Upper lobe of left lung (tissue), 6 donors: ENCODE measurements around the gene CDK6. TPM values are rescaled to one million over a fixed set of nuclear protein-coding genes. Genes with fewer than 3 reads are reported as not detected.

Source experiments
- ATAC-seq, 2 donors: fragments of 200-7000 bp; cut with Tn5 transposase; one replicate each; pipeline ENCODE4 v1.9.1; 2022; ENCODE audit warnings: mild to moderate bottlenecking in 2 of 2, moderate library complexity in 2 of 2; ENCODE audit not compliant: low FRiP score in 2 of 2
- DNase-seq, 2 donors: peaks; one replicate each; pipeline ENCODE4 v3.0.0-alpha.2; 2019 to 2020
- H3K27ac ChIP-seq, 4 donors: fragments of 200-600 bp; sonication (generic); one replicate each; pipeline ENCODE4 v1.5.1; 2016 to 2019
- H3K27me3 ChIP-seq, 4 donors: fragments of 200-600 bp; sonication (generic); one replicate each; pipeline ENCODE4 v1.5.1; 2017 to 2019
- H3K36me3 ChIP-seq, 4 donors: fragments of 200-600 bp; sonication (generic); one replicate each; pipeline ENCODE4 v1.5.1; 2016 to 2019
- H3K4me1 ChIP-seq, 4 donors: fragments of 200-600 bp; sonication (generic); one replicate each; pipeline ENCODE4 v1.5.1; 2018 to 2019
- H3K4me3 ChIP-seq, 4 donors: fragments of 200-600 bp; sonication (generic); one replicate each; pipeline ENCODE4 v1.5.1; 2017 to 2019; ENCODE audit warnings: mild to moderate bottlenecking in 2 of 4, moderate library complexity in 1 of 4
- H3K9me3 ChIP-seq, 4 donors: fragments of 200-600 bp; sonication (generic); one replicate each; pipeline ENCODE4 v1.5.1; 2018 to 2019
- EP300 ChIP-seq, 4 donors: sonication (generic); formaldehyde crosslinking; IDR thresholded peaks; one replicate each; pipeline ENCODE4 v1.5.1; 2017; ENCODE audit warnings: antibody characterized with exemption in 4 of 4, control low read depth in 2 of 4
- POLR2A ChIP-seq, 4 donors: fragments of 450-650 bp; IDR thresholded peaks; one replicate each; pipeline ENCODE4 v1.5.1; 2016 to 2017; ENCODE audit warnings: antibody characterized with exemption in 4 of 4, mild to moderate bottlenecking in 2 of 4
- POLR2AphosphoS5 ChIP-seq, 2 donors: sonication (generic); formaldehyde crosslinking; IDR thresholded peaks; one replicate each; pipeline ENCODE4 v1.5.1; 2017; ENCODE audit warnings: antibody characterized with exemption in 2 of 2
- WGBS, 2 donors: methylation state at CpG; one replicate each; pipeline ENCODE4 v1.1.5; 2017 to 2018; 5-methylcytosine and 5-hydroxymethylcytosine counted together
- total RNA-seq, 6 donors: library from RNA; depleted of rRNA in 4 of 6; stranded (reverse); fragments of >200 nt in 4 of 6; gene quantifications; one replicate each; pipeline versions ENCODE4 v1.1.0 to v1.2.1, GENCODE V29; 2016 to 2021
- TF ChIP-seq, protein P1 (sequence below), 6 experiments: fragments of 450-650 bp in 4 of 6; fragments of 200-600 bp in 2 of 6; sonication (generic) in 2 of 6; IDR thresholded peaks; one replicate each; pipeline ENCODE4 v1.5.1; 2016 to 2019; ENCODE audit warnings: antibody characterized with exemption in 6 of 6
- donor health status: DM: no; HTN: no; CAD: no; lungs with moderate emphysema.
- donor health status: DM: no; HTN: yes; CAD: no; lungs with severe emphysema.

The CDK6 gene
- total RNA-seq, 6 donors from 2014 or later: 15.7 to 26.9 (median 19.9) TPM

DNA sequence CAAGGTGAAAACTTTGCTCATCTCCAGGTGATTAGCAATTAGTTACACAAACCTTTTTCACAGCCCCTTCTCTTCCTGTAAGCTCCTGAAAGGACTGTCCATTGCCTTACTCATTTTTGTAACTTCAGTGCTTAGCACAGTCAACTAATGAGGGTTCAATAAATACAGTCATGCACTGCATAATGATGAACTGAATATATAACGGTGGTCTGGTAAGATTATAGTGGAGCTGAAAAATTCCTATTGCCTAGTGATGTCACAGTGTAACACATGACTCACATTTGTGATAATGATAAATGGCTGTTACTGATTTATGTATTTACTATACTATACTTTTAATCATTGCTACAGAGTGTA, 233.3 kb downstream of the CDK6 start:
- no peak for ATAC-seq
- H3K4me1 ChIP-seq: no peaks in the 10 kb centered on the region
- TF ChIP-seq EP300 (IDR thresholded peaks at IDR 0.05): no peak
- TF ChIP-seq POLR2A (IDR thresholded peaks at IDR 0.05): no peak
- WGBS, 2 donors: 74 to 90% methylated on average over 1 of the region's 1 CpG
- H3K27ac ChIP-seq: no peak overlapping the region
- DNase-seq: no peak
- no peak overlapping the region for H3K4me3 ChIP-seq
- no peaks in the 10 kb centered on the region for H3K36me3 ChIP-seq
- no peaks in the 10 kb centered on the region for H3K9me3 ChIP-seq
- H3K27me3 ChIP-seq: no peaks in the 10 kb centered on the region

DNA sequence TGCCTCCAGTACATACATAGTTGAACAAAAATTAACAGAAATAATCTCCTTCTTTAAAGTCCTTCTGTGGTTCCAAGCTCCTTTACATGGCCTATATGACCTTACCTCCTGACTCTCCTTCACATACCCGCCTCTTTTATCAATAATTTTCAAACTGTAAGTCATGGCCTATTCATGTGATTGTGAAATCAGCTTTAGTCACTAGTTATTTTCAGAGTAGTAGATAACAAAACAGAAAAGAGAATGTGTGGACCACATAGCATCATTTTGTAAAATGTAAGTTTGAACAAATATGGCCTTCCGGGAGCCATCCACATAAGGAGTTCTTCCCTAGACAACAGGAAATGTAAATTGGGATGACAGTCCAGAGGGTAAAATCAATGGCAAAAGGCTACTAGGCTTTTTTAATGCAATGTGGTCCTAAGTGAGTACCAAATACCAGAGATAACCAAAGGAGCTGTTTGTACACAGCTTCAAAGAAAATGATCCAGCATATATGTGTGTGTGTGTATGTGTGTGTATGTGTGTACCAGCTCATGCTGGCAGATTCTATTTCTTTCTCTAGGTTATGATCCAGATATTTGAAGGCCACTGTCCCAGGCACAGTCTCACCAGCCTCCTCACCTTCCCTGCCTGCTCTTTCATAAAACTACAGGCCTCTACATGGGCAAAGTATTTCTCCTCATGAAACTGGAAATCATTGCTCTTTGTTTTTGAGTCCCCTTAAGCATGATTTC, 233.9 kb downstream of the CDK6 start:
- no peaks in the 10 kb centered on the region for H3K36me3 ChIP-seq
- H3K27me3 ChIP-seq: no peaks in the 10 kb centered on the region
- 89 to 94% methylated on average over 2 of the region's 2 CpGs for WGBS, 2 donors
- no peak for TF ChIP-seq POLR2AphosphoS5 (IDR thresholded peaks at IDR 0.05)
- TF ChIP-seq POLR2A (IDR thresholded peaks at IDR 0.05): no peak
- TF ChIP-seq EP300 (IDR thresholded peaks at IDR 0.05): no peak
- TF ChIP-seq, protein P1, sequence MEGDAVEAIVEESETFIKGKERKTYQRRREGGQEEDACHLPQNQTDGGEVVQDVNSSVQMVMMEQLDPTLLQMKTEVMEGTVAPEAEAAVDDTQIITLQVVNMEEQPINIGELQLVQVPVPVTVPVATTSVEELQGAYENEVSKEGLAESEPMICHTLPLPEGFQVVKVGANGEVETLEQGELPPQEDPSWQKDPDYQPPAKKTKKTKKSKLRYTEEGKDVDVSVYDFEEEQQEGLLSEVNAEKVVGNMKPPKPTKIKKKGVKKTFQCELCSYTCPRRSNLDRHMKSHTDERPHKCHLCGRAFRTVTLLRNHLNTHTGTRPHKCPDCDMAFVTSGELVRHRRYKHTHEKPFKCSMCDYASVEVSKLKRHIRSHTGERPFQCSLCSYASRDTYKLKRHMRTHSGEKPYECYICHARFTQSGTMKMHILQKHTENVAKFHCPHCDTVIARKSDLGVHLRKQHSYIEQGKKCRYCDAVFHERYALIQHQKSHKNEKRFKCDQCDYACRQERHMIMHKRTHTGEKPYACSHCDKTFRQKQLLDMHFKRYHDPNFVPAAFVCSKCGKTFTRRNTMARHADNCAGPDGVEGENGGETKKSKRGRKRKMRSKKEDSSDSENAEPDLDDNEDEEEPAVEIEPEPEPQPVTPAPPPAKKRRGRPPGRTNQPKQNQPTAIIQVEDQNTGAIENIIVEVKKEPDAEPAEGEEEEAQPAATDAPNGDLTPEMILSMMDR (IDR thresholded peaks at IDR 0.05): no peak
- no peak overlapping the region for H3K4me3 ChIP-seq
- DNase-seq (no peak), ATAC-seq (no peak)
- H3K27ac ChIP-seq: no peak overlapping the region
- H3K9me3 ChIP-seq: no peaks in the 10 kb centered on the region
- no peaks in the 10 kb centered on the region for H3K4me1 ChIP-seq

DNA sequence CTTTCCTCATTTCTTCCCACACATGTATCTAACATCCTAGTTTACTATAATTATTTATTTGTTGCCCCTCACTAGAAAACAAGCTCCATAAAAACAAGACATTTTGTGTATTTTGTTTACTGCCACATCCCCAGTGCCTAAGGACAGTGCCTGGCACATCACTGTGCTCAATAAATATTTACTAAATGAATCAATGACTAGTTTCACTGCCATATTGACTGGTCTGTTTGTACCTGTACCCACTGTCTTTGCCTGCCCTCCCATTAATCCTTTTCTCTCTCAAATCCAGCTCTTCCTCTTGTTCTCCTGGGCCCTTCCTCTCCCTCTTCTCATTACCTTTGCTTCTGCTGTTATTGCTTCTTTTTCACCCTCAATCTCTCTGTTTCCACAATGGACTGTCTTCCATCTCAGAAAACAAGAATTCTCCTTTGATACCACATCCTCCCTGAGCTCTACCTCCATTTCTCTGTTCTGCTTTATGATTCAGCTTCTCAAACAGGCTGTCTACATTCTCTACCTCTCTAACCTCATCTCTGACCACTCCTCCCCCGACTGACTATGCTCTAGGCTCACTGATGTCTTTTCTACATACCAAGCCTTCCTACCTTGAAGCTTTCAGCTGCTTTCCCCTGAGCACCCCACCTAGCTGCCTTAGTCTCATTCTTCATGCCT, 237.9 kb downstream of the CDK6 start:
- TF ChIP-seq, protein P1 (IDR thresholded peaks at IDR 0.05): no peak
- TF ChIP-seq EP300 (IDR thresholded peaks at IDR 0.05): no peak
- no peak for TF ChIP-seq POLR2AphosphoS5 (IDR thresholded peaks at IDR 0.05)
- no peak for TF ChIP-seq POLR2A (IDR thresholded peaks at IDR 0.05)
- ATAC-seq: no peak
- WGBS, 2 donors: 56 to 73% methylated on average over 1 of the region's 1 CpG

DNA sequence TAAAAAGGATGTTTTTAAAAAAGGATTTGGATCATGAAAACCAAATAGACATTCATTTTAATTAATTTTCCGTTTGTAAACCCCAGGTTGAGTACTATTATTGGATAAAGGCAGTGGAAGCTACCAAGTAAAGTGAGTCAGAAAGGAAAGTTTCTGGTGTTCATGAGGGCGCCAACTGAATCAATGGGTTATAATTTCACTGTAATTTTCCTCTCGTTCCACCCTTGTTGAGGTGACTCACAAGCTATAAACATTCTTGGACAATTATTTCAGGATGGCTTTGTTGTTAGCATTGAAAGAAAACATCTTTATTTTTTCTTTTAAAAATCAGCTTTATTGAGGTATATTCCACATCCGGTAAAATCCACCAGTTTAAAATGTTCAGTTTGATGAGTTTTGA, 241.1 kb downstream of the CDK6 start:
- H3K4me1 ChIP-seq: peaks cover 0 to 7% (median 4%) of the 10 kb centered on the region in 4 donors
- 78 to 86% methylated on average over 4 of the region's 4 CpGs for WGBS, 2 donors
- ATAC-seq: no peak

More for the DNA sequence above, 237.9 kb downstream of the CDK6 start:
- no peak for DNase-seq
- no peaks in the 10 kb centered on the region for H3K27me3 ChIP-seq
- H3K36me3 ChIP-seq: no peaks in the 10 kb centered on the region
- no peaks in the 10 kb centered on the region for H3K9me3 ChIP-seq
- H3K27ac ChIP-seq: no peak overlapping the region
- H3K4me3 ChIP-seq: no peak overlapping the region
- no peaks in the 10 kb centered on the region for H3K4me1 ChIP-seq

DNA sequence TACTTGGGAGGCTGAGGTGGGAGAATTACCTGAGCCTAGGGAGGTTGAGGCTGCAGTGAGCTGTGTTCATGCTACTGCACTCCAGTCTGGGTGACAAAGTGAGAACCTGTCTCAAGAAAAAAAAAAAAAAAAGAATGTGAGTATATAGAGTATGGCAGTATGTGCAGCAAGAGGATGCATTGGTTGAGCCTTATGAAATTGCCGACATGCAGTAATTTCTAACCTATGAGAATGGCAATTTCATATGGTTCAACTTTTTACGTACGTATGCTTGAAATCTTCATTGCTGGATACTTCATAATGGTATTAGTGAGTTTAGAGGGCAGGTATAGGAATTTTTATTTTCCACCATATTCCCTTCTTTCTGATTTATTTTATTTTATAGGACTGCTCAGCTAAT, 241.6 kb downstream of the CDK6 start:
- ATAC-seq (no peak), DNase-seq (no peak)
- Histone ChIP-seq H3K36me3 (no peaks in the 10 kb centered on the region), H3K27ac (no peak overlapping the region), H3K4me1 (peaks cover 0 to 7% (median 4%) of the 10 kb centered on the region in 4 donors), H3K27me3 (no peaks in the 10 kb centered on the region), H3K9me3 (no peaks in the 10 kb centered on the region), H3K4me3 (no peak overlapping the region)
- WGBS, 2 donors: 96% methylated on average over 3 of the region's 3 CpGs
- TF ChIP-seq, protein P1 (IDR thresholded peaks at IDR 0.05): no peak
- TF ChIP-seq POLR2AphosphoS5 (IDR thresholded peaks at IDR 0.05) (no peak), POLR2A (IDR thresholded peaks at IDR 0.05) (no peak), EP300 (IDR thresholded peaks at IDR 0.05) (no peak)

More for the DNA sequence above, 241.1 kb downstream of the CDK6 start:
- Histone ChIP-seq H3K9me3 (no peaks in the 10 kb centered on the region), H3K27me3 (no peaks in the 10 kb centered on the region), H3K36me3 (no peaks in the 10 kb centered on the region), H3K4me3 (no peak overlapping the region), H3K27ac (no peak overlapping the region)
- no peak for TF ChIP-seq EP300 (IDR thresholded peaks at IDR 0.05)
- no peak for DNase-seq
